K562 (cell line): ENCODE results near the gene AQP11. TPM values are rescaled to one million over a fixed set of nuclear protein-coding genes. Genes with fewer than 3 reads are reported as not detected.

ENCODE experiments used
- BACH1 ChIP-seq: fragments of 200-800 bp; sonication (Bioruptor generic); IDR thresholded peaks from 2 replicates; pipeline ENCODE4 v1.6.1; 2016; ENCODE audit warnings: missing genetic modification characterization, missing compliant biosample characterization
- C11orf30 ChIP-seq: fragments of 450-650 bp; IDR thresholded peaks from 2 replicates; pipeline ENCODE4 v1.6.1; 2016; ENCODE audit warnings: low read depth, mild to moderate bottlenecking
- CBX3 ChIP-seq, 2 experiments: IDR thresholded peaks; 1 replicate in 1 of 2; 2 replicates in 1 of 2; pipeline ENCODE4 v1.6.1; 2012; ENCODE audit warnings: inconsistent platforms in 2 of 2, low read length in 2 of 2, borderline replicate concordance in 1 of 2, control low read depth in 1 of 2
- CCAR2 ChIP-seq: fragments of 200-400 bp; formaldehyde crosslinking; IDR thresholded peaks from 2 replicates; pipeline ENCODE4 v1.6.1; 2017; ENCODE audit warnings: mild to moderate bottlenecking, low read depth, low read length
- ESRRA ChIP-seq: fragments of 450-650 bp; IDR thresholded peaks from 2 replicates; pipeline ENCODE4 v1.6.1; 2014; ENCODE audit warnings: low read depth, mild to moderate bottlenecking, moderate library complexity, borderline replicate concordance
- FOSL1 ChIP-seq: fragments of 200-800 bp; sonication (Bioruptor generic); conservative IDR thresholded peaks from 2 replicates; pipeline ENCODE4 v1.6.1; 2016; ENCODE audit warnings: missing genetic modification characterization, missing compliant biosample characterization
- GATA2 ChIP-seq: sonication (generic); formaldehyde crosslinking; IDR thresholded peaks from 2 replicates; pipeline ENCODE4 v1.4.0; 2020; ENCODE audit warnings: mild to moderate bottlenecking, missing genetic modification reagents
- JUND ChIP-seq, 2 experiments: IDR thresholded peaks; 2 replicates in 1 of 2; 3 replicates in 1 of 2; pipeline ENCODE4 v1.6.1; 2011; ENCODE audit warnings: borderline replicate concordance in 2 of 2, low read depth in 2 of 2, low read length in 2 of 2, improper control_type of control experiment in 1 of 2, missing biosample characterization in 1 of 2, missing genetic modification characterization in 1 of 2, missing genetic modification reagents in 1 of 2
- MAFF ChIP-seq: IDR thresholded peaks from 2 replicates; pipeline ENCODE4 v1.6.1; 2012; ENCODE audit warnings: low read length, improper control_type of control experiment
- MAFG ChIP-seq: fragments of 450-650 bp; conservative IDR thresholded peaks from 2 replicates; pipeline ENCODE4 v1.6.1; 2016; ENCODE audit warnings: missing genetic modification characterization, missing compliant biosample characterization
- MAFK ChIP-seq: IDR thresholded peaks from 2 replicates; pipeline ENCODE4 v1.6.1; 2011; ENCODE audit warnings: low read length, improper control_type of control experiment
- MEF2A ChIP-seq: IDR thresholded peaks from 2 replicates; pipeline ENCODE4 v1.6.1; 2011; ENCODE audit warnings: low read depth, mild to moderate bottlenecking, low read length, moderate library complexity; ENCODE audit not compliant: control insufficient read depth
- NFE2L1 ChIP-seq: fragments of 450-650 bp; IDR thresholded peaks from 2 replicates; pipeline ENCODE4 v1.6.1; 2016; ENCODE audit warnings: missing genetic modification characterization, low read depth, mild to moderate bottlenecking, missing compliant biosample characterization, moderate library complexity, borderline replicate concordance
- PHF21A ChIP-seq: fragments of 450-650 bp; IDR thresholded peaks from 2 replicates; pipeline ENCODE4 v1.6.1; 2017; ENCODE audit warnings: low read depth, borderline replicate concordance
- TBP ChIP-seq: optimal IDR thresholded peaks from 2 replicates; pipeline ENCODE3; 2011; ENCODE audit warnings: low read depth, low read length, improper control_type of control experiment
- ZFPM2 ChIP-seq: fragments of 250-450 bp; sonication (Bioruptor Pico); IDR thresholded peaks from 2 replicates; pipeline ENCODE4 v1.5.1; 2022; ENCODE audit warnings: mild to moderate bottlenecking
- ZNF197 ChIP-seq: fragments of 200-800 bp; sonication (Bioruptor generic); IDR thresholded peaks from 2 replicates; pipeline ENCODE4 v1.6.1; 2016; ENCODE audit warnings: low read depth, missing genetic modification characterization, missing compliant biosample characterization
- ZNF316 ChIP-seq: fragments of 450-650 bp; IDR thresholded peaks from 2 replicates; pipeline ENCODE4 v1.6.1; 2016
- ZNF551 ChIP-seq: fragments of 250-450 bp; sonication (Bioruptor Pico); IDR thresholded peaks from 2 replicates; pipeline ENCODE4 v1.5.0; 2021; ENCODE audit warnings: mild to moderate bottlenecking, moderate library complexity
- polyA plus RNA-seq, 8 experiments: library from polyadenylated mRNA; depleted of rRNA in 4 of 8; stranded (reverse) in 5 of 8; unstranded in 3 of 8; fragments of >200 nt; fragmentation: Nextera tagmentation in 2 of 8; fragmentation: Illumina TruSeq in 1 of 8; extraction: Ambion mirVana in 2 of 8; extraction: Trizol in 1 of 8; gene quantifications; 2 replicates each; pipeline versions ENCODE4 v1.2.1 to v1.2.3, GENCODE V29; 2011 to 2014; ENCODE audit warnings: inconsistent platforms in 1 of 8, missing spikeins in 1 of 8
- total RNA-seq, 7 experiments: library from RNA; depleted of rRNA in 6 of 7; stranded (reverse); fragments of >200 nt in 6 of 7; fragmentation: Illumina TruSeq in 2 of 7; extraction: Trizol in 2 of 7; gene quantifications; 2 replicates each; pipeline versions ENCODE4 v1.2.1 to v1.2.3, GENCODE V29; 2011 to 2021; ENCODE audit warnings: low replicate concordance in 1 of 7
- TF ChIP-seq, protein P1 (sequence below): sonication (generic); formaldehyde crosslinking; IDR thresholded peaks from 2 replicates; pipeline ENCODE4 v1.9.0; 2022; ENCODE audit warnings: mild to moderate bottlenecking, missing genetic modification reagents

The AQP11 gene
- total and polyA plus RNA-seq, 9 of the 15 experiments (the other 6 are each of a cell fraction or from before 2014, with no cell fraction given) = 0.09 to 1.0 (median 0.36) TPM

DNA sequence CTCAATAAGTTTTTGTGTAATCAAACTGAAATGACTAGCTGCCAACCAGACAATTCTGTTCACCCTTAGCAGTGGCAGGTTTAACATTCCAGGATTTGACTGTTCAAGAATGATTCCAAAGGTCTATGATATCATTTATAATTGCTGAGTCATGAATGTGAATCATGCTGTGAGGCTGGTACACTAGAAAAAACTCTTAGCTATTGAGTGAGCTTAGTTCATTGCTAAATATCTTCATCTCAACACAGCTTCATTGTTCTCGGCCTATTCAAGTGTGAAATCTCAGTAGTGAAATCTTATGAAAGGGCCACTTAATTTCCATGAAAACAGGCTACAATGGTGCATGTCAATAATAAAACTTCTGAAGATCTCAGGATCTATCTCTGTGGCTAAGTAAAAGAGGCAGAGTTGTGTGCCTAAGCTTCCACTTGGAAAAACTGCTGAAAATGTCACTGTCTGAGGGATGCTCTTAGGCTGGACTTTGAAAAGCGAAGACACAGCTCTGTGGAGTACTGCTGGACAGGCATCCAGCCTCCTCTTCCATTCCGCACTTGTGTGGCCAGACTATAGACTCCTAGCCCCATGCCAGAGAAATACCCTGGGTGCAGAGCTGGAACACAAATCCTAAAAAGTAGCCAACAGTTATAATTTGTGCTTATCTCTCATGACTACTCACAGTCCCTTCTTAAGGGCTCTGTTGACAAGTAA is 12.8 kb downstream of the AQP11 start (continued):
- no peak for TF ChIP-seq CCAR2
- TF ChIP-seq, protein P1, sequence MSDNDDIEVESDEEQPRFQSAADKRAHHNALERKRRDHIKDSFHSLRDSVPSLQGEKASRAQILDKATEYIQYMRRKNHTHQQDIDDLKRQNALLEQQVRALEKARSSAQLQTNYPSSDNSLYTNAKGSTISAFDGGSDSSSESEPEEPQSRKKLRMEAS = no peak
- peak; percentile 60 for TF ChIP-seq FOSL1 (tag)
- TF ChIP-seq ZNF197 (CRISPR knock-in tag) = no peak
- TF ChIP-seq PHF21A = no peak
- peak; percentile 98 for TF ChIP-seq MAFG
- TF ChIP-seq ZNF551 (CRISPR knock-in tag) = no peak
- peak; percentile 94 for TF ChIP-seq C11orf30
- TF ChIP-seq MAFF = peak; percentile 96
- TF ChIP-seq ZNF316 = peak; percentile 97
- no peak for TF ChIP-seq TBP
- TF ChIP-seq ZFPM2 (CRISPR knock-in tag) = no peak
- no peak for TF ChIP-seq ESRRA
- TF ChIP-seq JUND (IDR thresholded peaks at IDR 0.05; ENCODE audit: borderline replicate concordance, low read depth, low read length) = peak; percentile 48; the same call in 1 of the 2 replicates
- peak; percentile 51; the same call in 2 of the 3 replicates for TF ChIP-seq JUND (tag; IDR thresholded peaks at IDR 0.05; ENCODE audit: borderline replicate concordance, low read depth, low read length)
- peak; percentile 95 for TF ChIP-seq MAFK
- TF ChIP-seq BACH1 (tag) = peak; percentile 89
- TF ChIP-seq MEF2A = no peak
- no peak for TF ChIP-seq CBX3 (IDR thresholded peaks at IDR 0.05; ENCODE audit: borderline replicate concordance in 1 of 2, low read length in 2 of 2)
- TF ChIP-seq NFE2L1 (tag) = peak; percentile 85
- TF ChIP-seq GATA2 (CRISPR knock-in tag) = no peak
